ACHN (cell line): Measurements from ENCODE around the gene EMILIN1.

Experiments
- DNase-seq: peaks from one replicate; pipeline ENCODE4 v3.0.0-alpha.2; 2015
- in situ Hi-C: cut with HindIII; loops from 2 replicates; pipeline ENCODE4 v1.10.0; 2017; ENCODE audit warnings: low sequenced_read_pairs, low pct_ligation_motif_present, low pct_unique_long_range_greater_than_20kb

The EMILIN1 gene

GRCh38 chr2:27087823-27088410 lies 9.5 kb downstream of the EMILIN1 start:
- no peak for DNase-seq
- in situ Hi-C loops = no loop called here

GRCh38 chr2:27088634-27089033 lies 10.2 kb downstream of the EMILIN1 start:
- in situ Hi-C loops = no loop called here

GRCh38 chr2:27089111-27089954 lies 10.9 kb downstream of the EMILIN1 start:
- no peak for DNase-seq
- in situ Hi-C loops = no loop called here

More at GRCh38 chr2:27088634-27089033, 10.2 kb downstream of the EMILIN1 start:
- no peak for DNase-seq

- DNase-seq = no peak
- in situ Hi-C loops = no loop called here
Observed at GRCh38 chr2:27091746-27092695, 13.6 kb downstream of the EMILIN1 start.

GRCh38 chr2:27092696-27093429 lies 14.4 kb downstream of the EMILIN1 start:
- DNase-seq = peak; percentile 60
- in situ Hi-C loops = no loop called here

- in situ Hi-C loops = no loop called here
- DNase-seq = no peak
Observed at GRCh38 chr2:27093430-27094352, 15.3 kb downstream of the EMILIN1 start.

GRCh38 chr2:27094353-27094984 lies 16.1 kb downstream of the EMILIN1 start:
- in situ Hi-C loops = no loop called here
- no peak for DNase-seq

- in situ Hi-C loops = no loop called here
- DNase-seq = no peak
Observed at GRCh38 chr2:27095427-27095744, 17.0 kb downstream of the EMILIN1 start.

- no peak for DNase-seq
- in situ Hi-C loops = no loop called here
Observed at GRCh38 chr2:27095745-27096651, 17.6 kb downstream of the EMILIN1 start.

- in situ Hi-C loops = no loop called here
- DNase-seq = no peak
Observed at GRCh38 chr2:27096748-27097297, 18.4 kb downstream of the EMILIN1 start.

GRCh38 chr2:27097341-27097740 lies 18.9 kb downstream of the EMILIN1 start:
- no peak for DNase-seq
- in situ Hi-C loops = no loop called here

- in situ Hi-C loops = no loop called here
- no peak for DNase-seq
Observed at GRCh38 chr2:27099334-27099955, 21.0 kb downstream of the EMILIN1 start.

- DNase-seq = no peak
- in situ Hi-C loops = no loop called here
Observed at GRCh38 chr2:27100036-27100435, 21.6 kb downstream of the EMILIN1 start.

GRCh38 chr2:27102329-27102728 lies 23.9 kb downstream of the EMILIN1 start:
- DNase-seq = no peak
- in situ Hi-C loops = no loop called here

- no peak for DNase-seq
- in situ Hi-C loops = no loop called here
Observed at GRCh38 chr2:27105981-27106380, 27.6 kb downstream of the EMILIN1 start.

- DNase-seq = no peak
- in situ Hi-C loops = no loop called here
Observed at GRCh38 chr2:27108221-27108620, 29.8 kb downstream of the EMILIN1 start.
